ENCODE results near the gene PGAM5. TPM values are rescaled to one million over a fixed set of nuclear protein-coding genes. Genes with fewer than 3 reads are reported as not detected.
A peak's percentile ranks its signal among the peaks of the same experiment; 100 is the strongest.

The PGAM5 gene
- total and polyA plus RNA-seq, 2 of the 13 experiments (the other 11 are each of a cell fraction or from before 2014, with no cell fraction given), result 18.0 to 77.9 TPM

DNA sequence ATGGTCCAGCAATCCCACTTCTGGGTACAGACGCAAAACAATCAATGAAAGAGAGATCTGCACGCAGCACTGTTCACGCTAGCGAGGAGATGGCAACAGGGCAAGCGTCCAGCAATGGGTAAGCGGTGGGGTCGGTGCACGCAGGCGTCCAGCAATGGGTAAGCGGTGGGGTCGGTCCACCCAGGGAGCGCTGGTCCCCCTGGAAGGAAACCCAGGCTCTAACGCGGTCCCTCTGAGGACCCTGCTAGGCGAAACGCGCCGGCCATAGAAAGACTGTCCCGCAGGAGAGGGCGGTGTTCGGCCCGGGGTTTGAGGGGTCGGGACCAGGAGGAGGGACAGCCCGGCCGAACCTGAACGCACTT is 618 bp upstream of the PGAM5 start (continued):
- TF ChIP-seq ZNF225 (CRISPR knock-in tag; IDR thresholded peaks at IDR 0.05) (no peak), HNF4A (CRISPR knock-in tag; IDR thresholded peaks at IDR 0.05) (no peak), GFI1 (CRISPR knock-in tag; IDR thresholded peaks at IDR 0.05; ENCODE audit: borderline replicate concordance) (0 out of 2 replicates have a peak, but pooled peaks have one; percentile 1)
- TF ChIP-seq, protein P1, sequence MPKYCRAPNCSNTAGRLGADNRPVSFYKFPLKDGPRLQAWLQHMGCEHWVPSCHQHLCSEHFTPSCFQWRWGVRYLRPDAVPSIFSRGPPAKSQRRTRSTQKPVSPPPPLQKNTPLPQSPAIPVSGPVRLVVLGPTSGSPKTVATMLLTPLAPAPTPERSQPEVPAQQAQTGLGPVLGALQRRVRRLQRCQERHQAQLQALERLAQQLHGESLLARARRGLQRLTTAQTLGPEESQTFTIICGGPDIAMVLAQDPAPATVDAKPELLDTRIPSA (CRISPR knock-in tag; IDR thresholded peaks at IDR 0.05; ENCODE audit: borderline replicate concordance), result 0 out of 2 replicates have a peak, but pooled peaks have one; percentile 38

DNA sequence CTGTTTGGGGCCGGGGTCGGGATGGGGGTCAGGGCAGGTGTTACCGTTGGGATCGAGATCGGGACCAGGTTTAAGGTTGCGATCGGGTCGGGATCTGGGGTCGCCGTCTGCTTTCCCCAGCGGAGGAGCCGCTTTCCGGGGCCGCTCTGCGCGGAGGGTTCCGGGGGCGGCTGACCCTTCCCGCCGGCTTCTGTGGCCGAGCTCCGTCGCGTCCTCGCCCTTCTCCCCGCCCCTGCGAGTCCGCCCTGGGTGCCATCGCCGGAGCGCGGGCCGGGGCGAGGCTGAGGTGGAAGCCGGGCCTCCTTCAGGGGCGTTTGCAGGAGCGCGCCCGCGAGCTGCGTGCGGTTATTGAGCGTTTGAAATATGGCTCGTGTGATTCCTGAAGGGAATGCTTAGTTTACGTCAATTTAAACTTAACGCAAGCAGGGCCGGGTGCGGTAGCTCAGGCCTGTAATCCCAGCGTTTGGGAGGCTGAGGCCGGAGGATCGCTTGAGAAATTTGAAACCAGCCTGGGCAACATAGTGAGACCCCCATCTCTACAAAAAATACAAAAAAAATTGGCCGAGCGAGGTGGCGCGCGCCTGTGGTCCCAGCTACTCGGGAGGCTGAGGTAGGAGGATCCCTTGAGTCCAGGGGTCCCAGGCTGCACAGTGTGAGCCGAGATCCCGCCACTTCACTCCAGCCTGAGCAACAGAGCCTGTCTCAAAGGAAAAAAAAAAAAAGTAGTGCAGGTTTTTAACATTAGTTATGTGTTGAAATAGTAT is 620 bp downstream of the PGAM5 start:
- Histone ChIP-seq H3K9ac (ENCODE audit: insufficient read depth, low read depth, low read length) (peak overlapping the region; percentile 81), H4K20me1 (ENCODE audit: insufficient read depth, low read length) (no peaks in the 10 kb centered on the region), H2AFZ (ENCODE audit: low read length) (no peak overlapping the region), H3K27me3 (ENCODE audit: control insufficient read depth in 1 of 2, insufficient read depth in 2 of 2, low read length in 2 of 2) (no peaks in the 10 kb centered on the region), H3K79me2 (ENCODE audit: insufficient read depth, low read length) (peaks cover 35% of the 10 kb centered on the region), H3K36me3 (replicated peaks in 1 of 2; ENCODE audit: control insufficient read depth in 1 of 2, insufficient read depth in 2 of 2, low read length in 2 of 2) (peaks cover 4 to 15% of the 10 kb centered on the region in 2 experiments; a peak in 4 of 5 replicates), H3K27ac (ENCODE audit: extremely low read length, insufficient read depth, low read length) (peak overlapping the region; percentile 57), H3K4me3 (replicated peaks in 1 of 3; ENCODE audit: insufficient read depth in 1 of 3, low read depth in 2 of 3, low read length in 3 of 3) (peak overlapping the region; percentile 68 to 89 (median 75)), H3K9me3 (ENCODE audit: low read length) (no peaks in the 10 kb centered on the region), H3K4me1 (ENCODE audit: insufficient read depth, low read length) (peaks cover 19% of the 10 kb centered on the region), H3K4me2 (ENCODE audit: low read depth, low read length) (peak overlapping the region; percentile 84)
- WGBS (ENCODE audit: low lambda C conversion rate), result 5% methylated on average over 20 of the region's 59 CpGs
- ATAC-seq (peak; percentile 7; the same call in 2 of the 3 replicates), DNase-seq (ENCODE audit: low spot score) (no peak), FAIRE-seq (no peak)
- in situ Hi-C loops (cut with HindIII; ENCODE audit: extremely low pct_ligation_motif_present, low pct_unique_long_range_greater_than_20kb) (no loop called here), intact Hi-C loops (cut with micrococcal nuclease; ENCODE audit: unreplicated experiment) (no loop called here)
- ChIA-PET CTCF (ENCODE audit: low intra/inter-chr PET ratio, low total read pairs) (no interaction called here), POLR2A (interaction anchor here (0.9 to 1.4 kb wide), 2 partner anchors 9 to 20 kb away, joined by 3 to 4 read pairs; no protein-coding TSS in a partner anchor)
- BruUV-seq (replicated peaks), result no TSS peak
- TF ChIP-seq FOXM1 (CRISPR knock-in tag; IDR thresholded peaks at IDR 0.05), result no peak
- TF ChIP-seq MLLT10 (CRISPR knock-in tag; IDR thresholded peaks at IDR 0.05), result no peak
- TF ChIP-seq HNRNPLL (IDR thresholded peaks at IDR 0.05; ENCODE audit: low read depth, low read length, poor library complexity, severe bottlenecking), result peak; percentile 89
- peak; percentile 88; the same call in 1 of the 2 replicates for TF ChIP-seq ZNF460 (CRISPR knock-in tag; IDR thresholded peaks at IDR 0.05; ENCODE audit: borderline replicate concordance)
- 0 out of 2 replicates have a peak, but pooled peaks have one; percentile 41 for TF ChIP-seq NAIF1 (CRISPR knock-in tag; IDR thresholded peaks at IDR 0.05; ENCODE audit: borderline replicate concordance)
- 0 out of 2 replicates have a peak, but pooled peaks have one; percentile 8 for TF ChIP-seq ZNF670 (CRISPR knock-in tag; IDR thresholded peaks at IDR 0.05; ENCODE audit: borderline replicate concordance)
- peak; percentile 96 for TF ChIP-seq ZNF121 (CRISPR knock-in tag; IDR thresholded peaks at IDR 0.05)
- no peak for TF ChIP-seq ZNF572 (CRISPR knock-in tag; IDR thresholded peaks at IDR 0.05)
- peak; percentile 7; the same call in 1 of the 2 replicates for TF ChIP-seq HDAC2 (CRISPR knock-in tag; IDR thresholded peaks at IDR 0.05)
- 0 out of 2 replicates have a peak, but pooled peaks have one; percentile 6 for TF ChIP-seq ZFY (CRISPR knock-in tag; IDR thresholded peaks at IDR 0.05)
- TF ChIP-seq, protein P2, sequence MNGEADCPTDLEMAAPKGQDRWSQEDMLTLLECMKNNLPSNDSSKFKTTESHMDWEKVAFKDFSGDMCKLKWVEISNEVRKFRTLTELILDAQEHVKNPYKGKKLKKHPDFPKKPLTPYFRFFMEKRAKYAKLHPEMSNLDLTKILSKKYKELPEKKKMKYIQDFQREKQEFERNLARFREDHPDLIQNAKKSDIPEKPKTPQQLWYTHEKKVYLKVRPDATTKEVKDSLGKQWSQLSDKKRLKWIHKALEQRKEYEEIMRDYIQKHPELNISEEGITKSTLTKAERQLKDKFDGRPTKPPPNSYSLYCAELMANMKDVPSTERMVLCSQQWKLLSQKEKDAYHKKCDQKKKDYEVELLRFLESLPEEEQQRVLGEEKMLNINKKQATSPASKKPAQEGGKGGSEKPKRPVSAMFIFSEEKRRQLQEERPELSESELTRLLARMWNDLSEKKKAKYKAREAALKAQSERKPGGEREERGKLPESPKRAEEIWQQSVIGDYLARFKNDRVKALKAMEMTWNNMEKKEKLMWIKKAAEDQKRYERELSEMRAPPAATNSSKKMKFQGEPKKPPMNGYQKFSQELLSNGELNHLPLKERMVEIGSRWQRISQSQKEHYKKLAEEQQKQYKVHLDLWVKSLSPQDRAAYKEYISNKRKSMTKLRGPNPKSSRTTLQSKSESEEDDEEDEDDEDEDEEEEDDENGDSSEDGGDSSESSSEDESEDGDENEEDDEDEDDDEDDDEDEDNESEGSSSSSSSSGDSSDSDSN (CRISPR knock-in tag; IDR thresholded peaks at IDR 0.05), result peak; percentile 53; the same call in 1 of the 2 replicates
- 0 out of 2 replicates have a peak, but pooled peaks have one; percentile 5 for TF ChIP-seq ZNF543 (CRISPR knock-in tag; IDR thresholded peaks at IDR 0.05)
- no peak for TF ChIP-seq ZNF841 (CRISPR knock-in tag; IDR thresholded peaks at IDR 0.05; ENCODE audit: borderline replicate concordance)
- TF ChIP-seq, protein P3, sequence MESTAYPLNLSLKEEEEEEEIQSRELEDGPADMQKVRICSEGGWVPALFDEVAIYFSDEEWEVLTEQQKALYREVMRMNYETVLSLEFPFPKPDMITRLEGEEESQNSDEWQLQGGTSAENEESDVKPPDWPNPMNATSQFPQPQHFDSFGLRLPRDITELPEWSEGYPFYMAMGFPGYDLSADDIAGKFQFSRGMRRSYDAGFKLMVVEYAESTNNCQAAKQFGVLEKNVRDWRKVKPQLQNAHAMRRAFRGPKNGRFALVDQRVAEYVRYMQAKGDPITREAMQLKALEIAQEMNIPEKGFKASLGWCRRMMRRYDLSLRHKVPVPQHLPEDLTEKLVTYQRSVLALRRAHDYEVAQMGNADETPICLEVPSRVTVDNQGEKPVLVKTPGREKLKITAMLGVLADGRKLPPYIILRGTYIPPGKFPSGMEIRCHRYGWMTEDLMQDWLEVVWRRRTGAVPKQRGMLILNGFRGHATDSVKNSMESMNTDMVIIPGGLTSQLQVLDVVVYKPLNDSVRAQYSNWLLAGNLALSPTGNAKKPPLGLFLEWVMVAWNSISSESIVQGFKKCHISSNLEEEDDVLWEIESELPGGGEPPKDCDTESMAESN (CRISPR knock-in tag; conservative IDR thresholded peaks at IDR 0.05), result 0 out of 2 replicates have a peak, but pooled peaks have one; percentile 1
